ENCODE results near the gene CIAO1.

DNA sequence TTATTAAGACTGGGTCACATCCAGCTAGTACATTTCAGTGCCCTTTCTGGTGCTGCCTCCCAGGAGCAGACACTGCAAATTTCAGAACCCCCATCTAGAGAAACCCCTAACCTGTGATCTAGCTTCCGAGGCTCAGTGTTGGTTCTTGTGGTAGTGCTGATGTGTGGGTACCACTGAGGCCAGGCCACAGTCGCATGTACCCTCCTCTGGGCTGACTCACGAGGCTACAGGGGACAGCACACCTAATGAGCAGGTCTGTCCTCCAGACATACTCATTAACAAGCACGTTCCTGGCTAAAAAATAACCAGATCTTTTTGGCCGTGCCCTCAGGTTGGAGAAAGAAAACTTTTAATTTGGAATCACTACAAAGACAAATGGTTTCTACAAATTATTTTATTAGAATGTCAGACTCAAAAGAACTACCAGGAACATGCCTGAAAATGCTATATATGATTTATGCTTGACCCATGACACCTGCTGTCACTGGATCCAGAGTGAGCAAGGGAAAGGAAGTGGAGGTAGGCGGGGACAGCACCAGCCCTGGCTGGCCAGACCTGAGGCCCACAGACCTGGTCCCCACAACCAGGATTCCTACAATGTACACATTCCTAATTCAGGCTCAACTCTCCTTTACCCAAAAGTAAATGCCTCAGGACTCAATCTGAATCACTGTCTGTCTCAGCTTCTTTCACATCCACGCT lies 8.5 kb downstream of the CIAO1 start:
- no peak for TF ChIP-seq CTCF (IDR thresholded peaks at IDR 0.05)
- TF ChIP-seq POLR2A (IDR thresholded peaks at IDR 0.05): no peak

Measured in prostate gland (tissue), 2 donors.